Pancreas (tissue), 10 donors: ENCODE data around the gene CAPS2. TPM values are rescaled to one million over a fixed set of nuclear protein-coding genes. Genes with fewer than 3 reads are reported as not detected.

Experiments
- ATAC-seq, 4 donors: fragments of 200-7000 bp; cut with Tn5 transposase; one replicate each; pipeline versions ENCODE4 v1.8.0 to v1.9.1; 2020; ENCODE audit warnings: mild to moderate bottlenecking in 4 of 4, moderate library complexity in 4 of 4
- DNase-seq, 6 donors: peaks; one replicate each; pipeline ENCODE4 v3.0.0-alpha.2; 2020
- FAIRE-seq: peaks from 2 replicates; lab custom pipeline; 2012; peaks lifted over from hg19 to GRCh38; lab: Jason Lieb, UNC
- H3K27ac ChIP-seq, 4 donors: fragments of 200-600 bp; sonication (generic); 1 replicate in 3 of 4; 2 replicates in 1 of 4; pipeline versions ENCODE4 v1.5.0 to v1.8.0; 2020
- H3K27me3 ChIP-seq, 4 donors: fragments of 200-600 bp; one replicate each; pipeline ENCODE4 v1.8.0; 2021
- H3K36me3 ChIP-seq, 3 donors: fragments of 200-600 bp; sonication (generic) in 1 of 3; one replicate each; pipeline versions ENCODE4 v1.5.0 to v1.8.0; 2020 to 2021
- H3K4me1 ChIP-seq, 3 donors: fragments of 200-600 bp; one replicate each; pipeline ENCODE4 v1.8.0; 2021
- H3K4me3 ChIP-seq, 4 donors: fragments of 200-600 bp; sonication (generic) in 2 of 4; one replicate each; pipeline versions ENCODE4 v1.5.0 to v1.8.0; 2020 to 2021
- H3K9me3 ChIP-seq, 4 donors: fragments of 200-600 bp; one replicate each; pipeline ENCODE4 v1.8.0; 2021
- whole genome bisulfite sequencing, 2 donors: extraction: QIAGEN DNeasy Blood & Tissue Kit; methylation state at CpG; one replicate each; pipeline ENCODE4 v1.1.7; 2013; 5-methylcytosine and 5-hydroxymethylcytosine counted together
- intact Hi-C, 3 donors: fragments of 100-400 bp; cut with DNase I; formaldehyde crosslinking; loops; one replicate each; pipeline versions ENCODE4 v1.11.1 to v1.14.2; 2022
- polyA plus RNA-seq, 2 donors: library from polyadenylated mRNA; stranded (reverse); fragments of 200-250 nt; gene quantifications; one replicate each; pipeline ENCODE4 v1.2.3, GENCODE V29; 2013
- total RNA-seq, 6 donors: library from RNA; stranded (reverse); fragmentation: NEBNext Ultra II Directional in 4 of 6; extraction: Animal tissue kit (Norgen Biotek cat#: 25700) in 4 of 6; gene quantifications; one replicate each; pipeline versions ENCODE4 v1.2.1 to v1.2.4, GENCODE V29; 2021 to 2023
- TF ChIP-seq, protein P1 (sequence below), 4 donors: fragments of 200-600 bp; sonication (generic) in 3 of 4; IDR thresholded peaks; one replicate each; pipeline versions ENCODE4 v1.5.0 to v1.8.0; 2021; ENCODE audit warnings: antibody characterized with exemption in 4 of 4
- donor health status: healthy with polysubstance abuse.
- donor health status: DM: no; HTN: no; CAD: no; lungs with moderate emphysema.
- donor health status: DM: no; HTN: no; CAD: no.
- donor health status: control.
- donor health status: control.
- donor health status: Bipolar disorder and iron deficiency.
- donor health status: DM: yes; HTN: yes; CAD: no.
- donor health status: DM: no; HTN: no; CAD: no.
- donor health status: DM: no; HTN: no; CAD: no.
- donor health status: DM: yes; HTN: yes; CAD: no.

The CAPS2 gene
- total and polyA plus RNA-seq, 8 donors = 1.7 to 5.7 (median 3.0) TPM

DNA sequence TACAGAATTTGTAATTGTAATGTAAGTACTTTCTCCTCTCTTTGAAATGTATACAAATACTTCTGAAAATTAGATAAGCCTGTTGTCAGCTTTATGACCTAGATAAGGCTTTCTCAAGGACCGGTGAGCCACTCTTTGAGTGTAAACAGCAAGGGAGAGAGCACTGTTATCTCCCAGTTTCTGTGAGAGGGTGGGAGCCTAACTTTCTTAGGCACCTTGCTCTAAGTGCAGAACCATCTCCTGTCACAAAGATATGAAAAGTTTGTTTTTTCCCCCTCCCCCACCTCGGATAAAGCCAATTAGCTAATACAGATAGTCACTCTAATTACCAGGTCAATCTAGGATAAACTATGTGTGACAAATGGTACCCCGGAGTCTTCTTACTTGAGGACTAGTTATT lies 35.8 kb downstream of the CAPS2 start:
- WGBS, 2 donors = 22 to 28% methylated on average over 3 of the region's 3 CpGs
- no peak for DNase-seq
- Histone ChIP-seq H3K9me3 (no peaks in the 10 kb centered on the region), H3K27ac (no peak overlapping the region), H3K27me3 (no peaks in the 10 kb centered on the region), H3K4me1 (no peaks in the 10 kb centered on the region), H3K4me3 (no peak overlapping the region), H3K36me3 (no peaks in the 10 kb centered on the region)
- TF ChIP-seq, protein P1, sequence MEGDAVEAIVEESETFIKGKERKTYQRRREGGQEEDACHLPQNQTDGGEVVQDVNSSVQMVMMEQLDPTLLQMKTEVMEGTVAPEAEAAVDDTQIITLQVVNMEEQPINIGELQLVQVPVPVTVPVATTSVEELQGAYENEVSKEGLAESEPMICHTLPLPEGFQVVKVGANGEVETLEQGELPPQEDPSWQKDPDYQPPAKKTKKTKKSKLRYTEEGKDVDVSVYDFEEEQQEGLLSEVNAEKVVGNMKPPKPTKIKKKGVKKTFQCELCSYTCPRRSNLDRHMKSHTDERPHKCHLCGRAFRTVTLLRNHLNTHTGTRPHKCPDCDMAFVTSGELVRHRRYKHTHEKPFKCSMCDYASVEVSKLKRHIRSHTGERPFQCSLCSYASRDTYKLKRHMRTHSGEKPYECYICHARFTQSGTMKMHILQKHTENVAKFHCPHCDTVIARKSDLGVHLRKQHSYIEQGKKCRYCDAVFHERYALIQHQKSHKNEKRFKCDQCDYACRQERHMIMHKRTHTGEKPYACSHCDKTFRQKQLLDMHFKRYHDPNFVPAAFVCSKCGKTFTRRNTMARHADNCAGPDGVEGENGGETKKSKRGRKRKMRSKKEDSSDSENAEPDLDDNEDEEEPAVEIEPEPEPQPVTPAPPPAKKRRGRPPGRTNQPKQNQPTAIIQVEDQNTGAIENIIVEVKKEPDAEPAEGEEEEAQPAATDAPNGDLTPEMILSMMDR (IDR thresholded peaks at IDR 0.05) = no peak
- intact Hi-C loops = no loop called here
- FAIRE-seq = no peak
- no peak for ATAC-seq

DNA sequence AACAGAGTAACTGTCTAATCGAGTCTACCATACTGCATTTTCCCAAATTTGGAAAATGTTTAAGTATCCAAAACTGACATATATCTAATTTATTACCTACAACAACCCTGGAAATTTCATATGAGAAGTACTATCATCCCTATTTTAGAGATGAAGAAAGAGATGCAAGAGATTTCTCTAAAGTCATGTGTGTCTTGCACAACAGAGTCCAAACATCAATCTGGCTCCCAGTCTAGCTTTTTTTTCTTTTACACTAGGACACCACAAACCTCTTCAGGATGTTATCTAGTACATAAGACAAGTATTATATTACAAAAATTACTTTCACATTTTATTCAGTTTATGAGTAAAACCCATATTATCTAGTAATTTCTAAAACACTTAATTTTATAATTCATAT lies 39.1 kb downstream of the CAPS2 start:
- WGBS, 2 donors = 73 to 89% methylated on average over 1 of the region's 1 CpG
- FAIRE-seq = no peak
- H3K9me3 ChIP-seq = no peaks in the 10 kb centered on the region

DNA sequence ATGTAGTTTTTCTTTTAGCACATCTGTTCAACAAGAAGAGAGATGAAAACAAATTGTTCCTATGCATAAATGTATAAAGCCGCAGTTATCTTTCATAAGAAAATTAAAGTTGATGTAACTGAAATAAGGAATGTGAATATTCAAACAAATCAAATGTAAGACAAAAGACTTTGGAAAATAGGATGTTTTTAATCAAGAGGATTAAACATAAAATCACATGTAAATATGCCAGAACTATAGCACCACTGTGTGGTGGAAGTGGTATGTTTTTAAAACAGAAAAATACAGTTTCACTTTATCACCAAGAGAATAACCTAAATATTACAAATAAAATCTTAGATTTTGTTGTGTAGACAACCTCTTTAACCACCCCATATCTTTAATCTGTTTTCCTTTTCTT lies 40.4 kb downstream of the CAPS2 start:
- Histone ChIP-seq H3K9me3 (no peaks in the 10 kb centered on the region), H3K4me1 (no peaks in the 10 kb centered on the region), H3K4me3 (no peak overlapping the region), H3K36me3 (no peaks in the 10 kb centered on the region), H3K27ac (no peak overlapping the region), H3K27me3 (no peaks in the 10 kb centered on the region)
- no peak for DNase-seq
- no peak for FAIRE-seq
- WGBS, 2 donors = 85% methylated on average over 1 of the region's 1 CpG
- TF ChIP-seq, protein P1 (IDR thresholded peaks at IDR 0.05) = no peak
- ATAC-seq = no peak
- intact Hi-C loops = no loop called here

More for the DNA sequence above, 39.1 kb downstream of the CAPS2 start:
- TF ChIP-seq, protein P1 (IDR thresholded peaks at IDR 0.05) = no peak
- no peak overlapping the region for H3K27ac ChIP-seq
- H3K36me3 ChIP-seq = no peaks in the 10 kb centered on the region
- no peak for ATAC-seq
- no peaks in the 10 kb centered on the region for H3K4me1 ChIP-seq
- H3K27me3 ChIP-seq = no peaks in the 10 kb centered on the region
- intact Hi-C loops = no loop called here
- H3K4me3 ChIP-seq = no peak overlapping the region
- no peak for DNase-seq

DNA sequence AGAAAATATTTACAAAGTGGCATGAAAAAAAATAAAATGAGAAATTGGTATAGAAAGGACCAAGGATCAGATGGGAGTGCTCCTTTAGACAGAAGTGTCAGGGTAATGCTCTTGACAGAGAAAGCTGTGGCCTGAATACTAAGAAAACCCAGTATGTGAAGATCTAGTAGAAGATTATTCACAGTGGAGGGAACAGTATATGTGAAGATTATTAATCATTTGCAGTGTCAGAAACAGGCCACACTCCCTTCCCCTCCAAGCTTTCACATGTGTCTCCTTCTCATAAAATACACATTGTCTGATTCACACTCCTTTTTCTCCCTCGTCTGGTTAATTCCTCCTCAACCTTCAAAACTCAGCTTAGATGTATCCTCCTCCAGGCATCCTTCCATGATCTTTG lies 41.3 kb downstream of the CAPS2 start:
- ATAC-seq (no peak), FAIRE-seq (no peak), DNase-seq (no peak)
- H3K4me1 ChIP-seq = no peaks in the 10 kb centered on the region
- 79 to 88% methylated on average over 1 of the region's 1 CpG for WGBS, 2 donors
- H3K27ac ChIP-seq = no peak overlapping the region
- no peaks in the 10 kb centered on the region for H3K36me3 ChIP-seq
- TF ChIP-seq, protein P1 (IDR thresholded peaks at IDR 0.05) = no peak
- intact Hi-C loops = no loop called here
- H3K4me3 ChIP-seq = no peak overlapping the region
- no peaks in the 10 kb centered on the region for H3K27me3 ChIP-seq
- H3K9me3 ChIP-seq = no peaks in the 10 kb centered on the region

DNA sequence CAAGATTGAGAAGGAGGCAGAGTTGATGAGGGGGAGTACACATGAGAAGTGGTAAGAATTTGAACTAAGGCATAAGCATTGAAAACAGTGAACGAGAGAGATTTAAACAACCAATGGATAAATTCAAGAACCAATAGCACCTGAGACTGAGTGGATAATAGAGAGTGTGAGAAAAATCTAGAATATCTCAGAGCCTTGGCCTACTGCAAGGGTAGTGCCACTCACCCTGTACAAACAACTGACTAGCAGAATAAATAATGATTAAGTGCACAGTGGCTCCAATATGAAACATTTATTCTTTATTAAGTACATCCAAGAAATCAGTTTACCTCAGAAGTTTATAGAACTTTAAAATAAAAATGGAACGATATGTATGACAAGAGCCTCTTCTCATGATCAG lies 54.4 kb downstream of the CAPS2 start:
- H3K27ac ChIP-seq = no peak overlapping the region
- DNase-seq = no peak
- intact Hi-C loops = no loop called here
- no peaks in the 10 kb centered on the region for H3K4me1 ChIP-seq
- no peaks in the 10 kb centered on the region for H3K27me3 ChIP-seq
- 80 to 92% methylated on average over 2 of the region's 2 CpGs for WGBS, 2 donors
- TF ChIP-seq, protein P1 (IDR thresholded peaks at IDR 0.05) = no peak
- H3K4me3 ChIP-seq = no peak overlapping the region
- no peaks in the 10 kb centered on the region for H3K36me3 ChIP-seq
- ATAC-seq = no peak
- FAIRE-seq = no peak
- no peaks in the 10 kb centered on the region for H3K9me3 ChIP-seq
